Skin of body (tissue), 2 donors: ENCODE measurements around the gene GUK1. TPM values are rescaled to one million over a fixed set of nuclear protein-coding genes. Genes with fewer than 3 reads are reported as not detected.
"Not testable (repeated sequence)": the region's sequence is repeated elsewhere in the genome, so short reads cannot be mapped to it uniquely, and the experiment has no call there.

Source experiments
- DNase-seq: peaks from one replicate; lab custom pipeline; 2025; lab: John Stamatoyannopoulos, UW
- total RNA-seq: library from RNA; depleted of rRNA; stranded (reverse); fragments of >200 nt; gene quantifications from one replicate; pipeline ENCODE4 v1.2.3, GENCODE V29; 2014

The GUK1 gene
- total RNA-seq, 1 donor from 2014 or later = 146 TPM

- DNase-seq = no peak
Measured at GRCh38 chr1:228175316-228176023, 35.4 kb downstream of the GUK1 start.

GRCh38 chr1:228176024-228176395 lies 35.9 kb downstream of the GUK1 start:
- DNase-seq = no peak

GRCh38 chr1:228176461-228177182 lies 36.5 kb downstream of the GUK1 start:
- DNase-seq = no peak

- no peak for DNase-seq
Measured at GRCh38 chr1:228177183-228177475, 37.0 kb downstream of the GUK1 start.

GRCh38 chr1:228177721-228178710 lies 37.9 kb downstream of the GUK1 start:
- DNase-seq = no peak

- DNase-seq = no peak
Measured at GRCh38 chr1:228178737-228179684, 38.9 kb downstream of the GUK1 start.

- DNase-seq = no peak
Measured at GRCh38 chr1:228180271-228180958, 40.3 kb downstream of the GUK1 start.

GRCh38 chr1:228180959-228181644 lies 41.0 kb downstream of the GUK1 start:
- no peak for DNase-seq

- DNase-seq = no peak
Measured at GRCh38 chr1:228181645-228182034, 41.6 kb downstream of the GUK1 start.

- no peak for DNase-seq
Measured at GRCh38 chr1:228182296-228183030, 42.4 kb downstream of the GUK1 start.

- no peak for DNase-seq
Measured at GRCh38 chr1:228184152-228184551, 44.1 kb downstream of the GUK1 start.

- no peak for DNase-seq
Measured at GRCh38 chr1:228185641-228185965, 45.5 kb downstream of the GUK1 start.

GRCh38 chr1:228188249-228188648 lies 48.2 kb downstream of the GUK1 start:
- not testable (repeated sequence) for DNase-seq

GRCh38 chr1:228190182-228190581 lies 50.1 kb downstream of the GUK1 start:
- no peak for DNase-seq

GRCh38 chr1:228190778-228191177 lies 50.7 kb downstream of the GUK1 start:
- DNase-seq = no peak

- no peak for DNase-seq
Measured at GRCh38 chr1:228194436-228194835, 54.4 kb downstream of the GUK1 start.

GRCh38 chr1:228194921-228195812 lies 55.1 kb downstream of the GUK1 start:
- DNase-seq = no peak

- DNase-seq = no peak
Measured at GRCh38 chr1:228197555-228198147, 57.6 kb downstream of the GUK1 start.
